Raji (cell line): ENCODE measurements around the gene KLHDC10.

ENCODE experiments used
- POLR2A ChIP-seq: IDR thresholded peaks from 2 replicates; pipeline ENCODE4 v1.6.1; 2011; ENCODE audit warnings: low read depth, low read length, control low read depth; ENCODE audit not compliant: insufficient read depth

The KLHDC10 gene

GRCh38 chr7:130069978-130070860, at the start of gene KLHDC10:
Gene KLHDC10 (plus strand): TSS chr7:130070534. CDS start chr7:130070644, 110 bp downstream.
- TF ChIP-seq POLR2A: peak; percentile 88

GRCh38 chr7:130021105-130021834, 49.1 kb upstream of the KLHDC10 start:
- TF ChIP-seq POLR2A: no peak

GRCh38 chr7:130022115-130022514, 48.2 kb upstream of the KLHDC10 start:
- no peak for TF ChIP-seq POLR2A

- no peak for TF ChIP-seq POLR2A
These were observed 47.6 kb upstream of the KLHDC10 start for GRCh38 chr7:130022623-130023175.

- no peak for TF ChIP-seq POLR2A
These were observed 45.9 kb upstream of the KLHDC10 start for GRCh38 chr7:130024390-130024789.

GRCh38 chr7:130032698-130033097, 37.6 kb upstream of the KLHDC10 start:
- no peak for TF ChIP-seq POLR2A

GRCh38 chr7:130037703-130038102, 32.6 kb upstream of the KLHDC10 start:
- no peak for TF ChIP-seq POLR2A

- TF ChIP-seq POLR2A: no peak
These were observed 29.8 kb upstream of the KLHDC10 start for GRCh38 chr7:130040576-130040975.

- TF ChIP-seq POLR2A: no peak
These were observed 22.5 kb upstream of the KLHDC10 start for GRCh38 chr7:130047831-130048230.

- no peak for TF ChIP-seq POLR2A
These were observed 21.4 kb upstream of the KLHDC10 start for GRCh38 chr7:130048906-130049305.

GRCh38 chr7:130062246-130062645, 8.1 kb upstream of the KLHDC10 start:
- TF ChIP-seq POLR2A: no peak

GRCh38 chr7:130063036-130063435, 7.3 kb upstream of the KLHDC10 start:
- TF ChIP-seq POLR2A: no peak

GRCh38 chr7:130065500-130066152, 4.7 kb upstream of the KLHDC10 start:
- no peak for TF ChIP-seq POLR2A

- no peak for TF ChIP-seq POLR2A
These were observed 956 bp upstream of the KLHDC10 start for GRCh38 chr7:130069179-130069977.
